PFSK-1 (cell line): ENCODE results near the gene KANSL1L.

Source experiments
- FOXP2 ChIP-seq: optimal IDR thresholded peaks from 2 replicates; pipeline ENCODE3; 2011; ENCODE audit warnings: borderline replicate concordance, control low read depth, inconsistent platforms; ENCODE audit not compliant: insufficient read depth; ENCODE audit errors: extremely low read length, extremely low read depth
- POLR2AphosphoS5 ChIP-seq: IDR thresholded peaks from 2 replicates; pipeline ENCODE4 v1.6.1; 2012; ENCODE audit warnings: low read depth, mild to moderate bottlenecking, control low read depth, low read length, moderate library complexity
- REST ChIP-seq, 2 experiments: IDR thresholded peaks; 2 replicates each; pipeline versions ENCODE4 v1.6.1 to v1.8.0; 2011 to 2012; ENCODE audit warnings: low read depth in 2 of 2, low read length in 2 of 2, control low read depth in 1 of 2, inconsistent platforms in 1 of 2, mild to moderate bottlenecking in 1 of 2, moderate library complexity in 1 of 2; ENCODE audit not compliant: insufficient read depth in 1 of 2
- SIN3A ChIP-seq: IDR thresholded peaks from 2 replicates; pipeline ENCODE4 v1.6.1; 2012; ENCODE audit warnings: mild to moderate bottlenecking, low read length, moderate library complexity, borderline replicate concordance; ENCODE audit not compliant: insufficient read depth
- TAF1 ChIP-seq: IDR thresholded peaks from 2 replicates; pipeline ENCODE4 v1.6.1; 2012; ENCODE audit warnings: low read length, control low read depth, borderline replicate concordance; ENCODE audit not compliant: insufficient read depth

KANSL1L gene

GRCh38 chr2:209977386-209978239 is 193.6 kb downstream of the KANSL1L start:
- no peak for TF ChIP-seq SIN3A

GRCh38 chr2:209976698-209977385 is 194.4 kb downstream of the KANSL1L start:
- TF ChIP-seq REST (IDR thresholded peaks at IDR 0.05; ENCODE audit: insufficient read depth in 1 of 2, low read depth in 2 of 2, low read length in 2 of 2) (no peak), SIN3A (no peak), POLR2AphosphoS5 (no peak), TAF1 (no peak), FOXP2 (no peak)

GRCh38 chr2:209974576-209974975 is 196.6 kb downstream of the KANSL1L start:
- TF ChIP-seq TAF1 (no peak), REST (IDR thresholded peaks at IDR 0.05; ENCODE audit: insufficient read depth in 1 of 2, low read depth in 2 of 2, low read length in 2 of 2) (no peak)

DNA sequence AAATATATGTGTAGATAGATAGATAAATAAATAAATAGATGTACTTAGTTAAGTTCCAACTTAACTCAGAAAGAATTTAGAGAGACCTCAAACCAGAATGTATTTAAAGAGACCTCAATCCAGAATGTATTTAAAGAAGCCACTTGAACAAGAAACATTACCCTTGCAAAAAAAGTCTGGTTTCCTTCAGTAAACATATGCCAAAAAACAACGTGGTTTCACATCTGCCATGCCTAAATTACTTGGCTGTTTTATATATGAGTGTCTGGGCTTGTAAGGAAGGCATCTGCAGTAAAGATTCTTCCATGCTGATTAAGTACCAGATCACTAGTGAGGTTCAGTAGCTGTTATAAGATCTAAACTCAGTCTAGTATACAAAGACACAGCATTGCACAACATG is 197.9 kb downstream of the KANSL1L start:
- no peak for TF ChIP-seq POLR2AphosphoS5
- TF ChIP-seq SIN3A: no peak
- no peak for TF ChIP-seq TAF1
- no peak for TF ChIP-seq FOXP2
- TF ChIP-seq REST (IDR thresholded peaks at IDR 0.05; ENCODE audit: insufficient read depth in 1 of 2, low read depth in 2 of 2, low read length in 2 of 2): no peak
